Fibroblast of lung (primary cell): ENCODE results near the gene HSPG2.

Source experiments
- EZH2 ChIP-seq: IDR thresholded peaks from 2 replicates; pipeline ENCODE4 v1.5.1; 2012; ENCODE audit warnings: low read length, control low read depth, mild to moderate bottlenecking; ENCODE audit errors: missing control alignments
- TF ChIP-seq, protein P1 (sequence below), 2 donors: IDR thresholded peaks in 1 of 2; conservative IDR thresholded peaks in 1 of 2; 1 replicate in 1 of 2; 2 replicates in 1 of 2; pipeline ENCODE4 v1.5.1; 2011 to 2012; ENCODE audit warnings: low read length in 2 of 2, control low read depth in 1 of 2, inconsistent platforms in 1 of 2, low read depth in 1 of 2, mild to moderate bottlenecking in 1 of 2

- TF ChIP-seq, protein P1, sequence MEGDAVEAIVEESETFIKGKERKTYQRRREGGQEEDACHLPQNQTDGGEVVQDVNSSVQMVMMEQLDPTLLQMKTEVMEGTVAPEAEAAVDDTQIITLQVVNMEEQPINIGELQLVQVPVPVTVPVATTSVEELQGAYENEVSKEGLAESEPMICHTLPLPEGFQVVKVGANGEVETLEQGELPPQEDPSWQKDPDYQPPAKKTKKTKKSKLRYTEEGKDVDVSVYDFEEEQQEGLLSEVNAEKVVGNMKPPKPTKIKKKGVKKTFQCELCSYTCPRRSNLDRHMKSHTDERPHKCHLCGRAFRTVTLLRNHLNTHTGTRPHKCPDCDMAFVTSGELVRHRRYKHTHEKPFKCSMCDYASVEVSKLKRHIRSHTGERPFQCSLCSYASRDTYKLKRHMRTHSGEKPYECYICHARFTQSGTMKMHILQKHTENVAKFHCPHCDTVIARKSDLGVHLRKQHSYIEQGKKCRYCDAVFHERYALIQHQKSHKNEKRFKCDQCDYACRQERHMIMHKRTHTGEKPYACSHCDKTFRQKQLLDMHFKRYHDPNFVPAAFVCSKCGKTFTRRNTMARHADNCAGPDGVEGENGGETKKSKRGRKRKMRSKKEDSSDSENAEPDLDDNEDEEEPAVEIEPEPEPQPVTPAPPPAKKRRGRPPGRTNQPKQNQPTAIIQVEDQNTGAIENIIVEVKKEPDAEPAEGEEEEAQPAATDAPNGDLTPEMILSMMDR (conservative IDR thresholded peaks at IDR 0.05 in 1 of 2, IDR thresholded peaks at IDR 0.05 in 1 of 2; ENCODE audit: low read depth in 1 of 2, low read length in 2 of 2) = no peak
- no peak for TF ChIP-seq EZH2
These were observed 150.5 kb downstream of the HSPG2 start for GRCh38 chr1:21786640-21787039.
